Right atrium auricular region (tissue), 2 donors: ENCODE measurements around the gene ILF3. TPM values are rescaled to one million over a fixed set of nuclear protein-coding genes. Genes with fewer than 3 reads are reported as not detected.

Experiments
- DNase-seq: peaks from one replicate; pipeline ENCODE4 v3.0.0-alpha.2; 2019; ENCODE audit warnings: low spot score
- H3K27ac ChIP-seq, 2 donors: fragments of 200-600 bp; sonication (generic); 1 replicate in 1 of 2; 2 replicates in 1 of 2; pipeline ENCODE4 v1.5.1; 2016 to 2019
- H3K27me3 ChIP-seq, 2 donors: fragments of 200-600 bp; sonication (generic); one replicate each; pipeline versions ENCODE4 v1.5.1 to v1.6.0; 2017 to 2019
- H3K36me3 ChIP-seq: fragments of 200-600 bp; sonication (generic); one replicate; pipeline ENCODE4 v1.5.1; 2016
- H3K4me1 ChIP-seq, 2 donors: fragments of 200-600 bp; sonication (generic); one replicate each; pipeline versions ENCODE4 v1.5.1 to v1.6.0; 2017 to 2019
- H3K4me3 ChIP-seq, 2 donors: fragments of 200-600 bp; sonication (generic); 1 replicate in 1 of 2; 2 replicates in 1 of 2; pipeline ENCODE4 v1.5.1; 2017 to 2019; ENCODE audit warnings: mild to moderate bottlenecking in 1 of 2, moderate library complexity in 1 of 2
- H3K9me3 ChIP-seq, 2 donors: fragments of 200-600 bp; sonication (generic); one replicate each; pipeline ENCODE4 v1.5.1; 2019
- total RNA-seq, 2 donors: library from RNA; depleted of rRNA; stranded (reverse); fragments of >200 nt; gene quantifications; one replicate each; pipeline ENCODE4 v1.1.0, GENCODE V29; 2016
- TF ChIP-seq, protein P1 (sequence below), 2 donors: fragments of 200-600 bp; sonication (generic); IDR thresholded peaks; one replicate each; pipeline ENCODE4 v1.5.1; 2019; ENCODE audit warnings: antibody characterized with exemption in 2 of 2

ILF3 gene
- total RNA-seq, 2 donors from 2014 or later: 59.2 to 75.1 TPM

DNA sequence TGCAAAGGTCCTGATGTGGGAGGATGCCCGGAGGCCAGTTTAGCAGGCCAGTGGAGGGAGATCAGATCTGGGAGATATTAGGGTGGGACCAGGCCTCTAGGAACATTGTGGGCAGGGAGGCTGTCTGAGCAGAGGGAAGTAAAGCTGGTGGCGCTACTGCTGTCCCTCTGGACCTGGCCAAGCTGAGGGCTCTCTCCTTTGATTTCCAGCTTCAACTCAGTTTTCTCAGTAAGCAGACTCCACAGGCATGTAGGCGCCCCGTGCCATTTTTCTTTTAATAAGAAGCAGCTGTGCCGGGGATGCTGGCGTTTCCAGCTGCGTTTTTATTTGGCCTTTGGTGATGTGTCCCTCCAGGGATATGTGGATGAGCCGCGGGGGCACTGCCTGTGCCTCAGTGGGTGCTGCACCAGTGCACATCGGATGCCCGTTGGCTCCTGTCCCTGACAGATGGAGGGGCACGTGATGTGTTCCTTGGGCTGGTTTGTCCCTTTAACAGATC lies 70.5 kb downstream of the ILF3 start:
- H3K27ac ChIP-seq: peak overlapping the region; percentile 77 to 83
- H3K27me3 ChIP-seq: no peaks in the 10 kb centered on the region
- no peaks in the 10 kb centered on the region for H3K9me3 ChIP-seq
- TF ChIP-seq, protein P1, sequence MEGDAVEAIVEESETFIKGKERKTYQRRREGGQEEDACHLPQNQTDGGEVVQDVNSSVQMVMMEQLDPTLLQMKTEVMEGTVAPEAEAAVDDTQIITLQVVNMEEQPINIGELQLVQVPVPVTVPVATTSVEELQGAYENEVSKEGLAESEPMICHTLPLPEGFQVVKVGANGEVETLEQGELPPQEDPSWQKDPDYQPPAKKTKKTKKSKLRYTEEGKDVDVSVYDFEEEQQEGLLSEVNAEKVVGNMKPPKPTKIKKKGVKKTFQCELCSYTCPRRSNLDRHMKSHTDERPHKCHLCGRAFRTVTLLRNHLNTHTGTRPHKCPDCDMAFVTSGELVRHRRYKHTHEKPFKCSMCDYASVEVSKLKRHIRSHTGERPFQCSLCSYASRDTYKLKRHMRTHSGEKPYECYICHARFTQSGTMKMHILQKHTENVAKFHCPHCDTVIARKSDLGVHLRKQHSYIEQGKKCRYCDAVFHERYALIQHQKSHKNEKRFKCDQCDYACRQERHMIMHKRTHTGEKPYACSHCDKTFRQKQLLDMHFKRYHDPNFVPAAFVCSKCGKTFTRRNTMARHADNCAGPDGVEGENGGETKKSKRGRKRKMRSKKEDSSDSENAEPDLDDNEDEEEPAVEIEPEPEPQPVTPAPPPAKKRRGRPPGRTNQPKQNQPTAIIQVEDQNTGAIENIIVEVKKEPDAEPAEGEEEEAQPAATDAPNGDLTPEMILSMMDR (IDR thresholded peaks at IDR 0.05): no peak
- H3K4me3 ChIP-seq: no peak overlapping the region
- peaks cover 4% of the 10 kb centered on the region for H3K36me3 ChIP-seq
- DNase-seq: no peak
- H3K4me1 ChIP-seq: peaks cover 0 to 76% of the 10 kb centered on the region in 2 donors

DNA sequence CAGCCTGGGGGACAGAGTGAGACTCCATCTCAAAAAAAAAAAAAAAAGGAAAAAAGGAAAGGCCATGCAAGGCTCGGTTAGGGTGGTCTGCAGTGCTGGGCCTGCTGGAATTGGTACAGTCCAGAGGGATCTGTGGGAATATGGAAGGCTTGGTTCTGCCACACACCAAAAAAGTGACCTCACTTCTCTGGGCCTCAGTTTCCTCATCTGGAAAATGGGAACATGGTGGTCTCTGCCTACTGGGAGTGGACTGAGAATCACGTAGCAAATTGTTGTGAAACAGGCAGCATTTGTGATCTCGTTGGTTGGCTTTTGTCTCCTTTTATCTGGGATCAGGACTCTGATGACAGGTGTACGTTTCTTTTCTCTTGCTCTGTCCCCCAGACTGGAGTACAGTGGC lies 71.3 kb downstream of the ILF3 start:
- no peak overlapping the region for H3K4me3 ChIP-seq
- H3K27me3 ChIP-seq: no peaks in the 10 kb centered on the region
- TF ChIP-seq, protein P1 (IDR thresholded peaks at IDR 0.05): no peak
- H3K27ac ChIP-seq: peak overlapping the region; percentile 77 to 83
- no peaks in the 10 kb centered on the region for H3K9me3 ChIP-seq
- no peak for DNase-seq
- peaks cover 4% of the 10 kb centered on the region for H3K36me3 ChIP-seq
- peaks cover 0 to 75% of the 10 kb centered on the region in 2 donors for H3K4me1 ChIP-seq

DNA sequence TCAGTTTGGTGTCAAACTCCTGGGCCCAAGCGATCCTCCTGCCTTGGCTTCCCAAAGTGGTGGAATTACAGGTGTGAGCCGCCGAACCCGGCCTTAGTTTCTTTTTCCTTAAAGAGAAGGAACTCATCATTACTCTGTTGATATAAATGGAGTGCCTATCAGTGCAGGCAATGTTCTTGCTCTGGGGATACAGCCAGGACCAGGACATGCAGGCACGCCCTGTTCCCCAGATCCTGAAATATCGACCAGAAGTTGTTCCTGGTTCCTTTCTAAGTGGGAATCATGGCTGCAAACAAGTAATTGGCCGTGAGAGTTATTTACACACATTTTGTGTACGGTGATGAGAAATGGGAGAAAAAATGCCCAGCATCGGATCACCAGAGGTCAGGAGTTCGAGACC lies 72.1 kb downstream of the ILF3 start:
- peaks cover 0 to 75% of the 10 kb centered on the region in 2 donors for H3K4me1 ChIP-seq
- H3K36me3 ChIP-seq: no peaks in the 10 kb centered on the region
- H3K9me3 ChIP-seq: no peaks in the 10 kb centered on the region
- no peaks in the 10 kb centered on the region for H3K27me3 ChIP-seq
- peak overlapping the region; percentile 77 to 83 for H3K27ac ChIP-seq
- DNase-seq: no peak
- no peak overlapping the region for H3K4me3 ChIP-seq
- TF ChIP-seq, protein P1 (IDR thresholded peaks at IDR 0.05): no peak

DNA sequence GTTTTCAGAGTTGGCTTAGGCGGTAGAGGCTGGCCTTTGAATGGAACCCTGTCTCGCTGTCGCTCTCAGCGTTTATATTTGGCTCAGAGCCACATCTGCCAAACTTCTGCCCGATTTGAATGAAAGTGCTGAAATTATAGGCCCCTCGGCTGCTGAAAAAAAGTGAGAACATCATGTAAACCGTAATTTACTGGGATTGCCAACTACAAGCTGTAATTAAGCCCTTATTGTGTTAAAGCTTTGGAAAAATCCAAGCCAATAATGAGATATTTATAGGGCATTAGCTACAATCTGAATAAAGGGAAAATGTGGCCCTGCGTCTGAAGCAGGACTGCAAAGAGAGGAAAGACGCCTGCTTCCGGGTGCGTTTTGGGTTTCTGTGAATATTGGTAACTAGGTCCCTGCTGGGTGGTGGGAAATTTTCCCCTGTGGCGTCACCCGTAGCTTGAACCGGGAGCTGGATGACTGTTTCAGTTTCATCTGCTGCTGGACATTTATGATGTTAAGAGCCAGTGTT lies 73.6 kb downstream of the ILF3 start:
- Histone ChIP-seq H3K27ac (peak overlapping the region; percentile 77 to 83), H3K9me3 (no peaks in the 10 kb centered on the region), H3K36me3 (no peaks in the 10 kb centered on the region), H3K4me1 (peaks cover 0 to 79% of the 10 kb centered on the region in 2 donors), H3K27me3 (no peaks in the 10 kb centered on the region), H3K4me3 (no peak overlapping the region)
- DNase-seq: no peak
- TF ChIP-seq, protein P1 (IDR thresholded peaks at IDR 0.05): no peak

DNA sequence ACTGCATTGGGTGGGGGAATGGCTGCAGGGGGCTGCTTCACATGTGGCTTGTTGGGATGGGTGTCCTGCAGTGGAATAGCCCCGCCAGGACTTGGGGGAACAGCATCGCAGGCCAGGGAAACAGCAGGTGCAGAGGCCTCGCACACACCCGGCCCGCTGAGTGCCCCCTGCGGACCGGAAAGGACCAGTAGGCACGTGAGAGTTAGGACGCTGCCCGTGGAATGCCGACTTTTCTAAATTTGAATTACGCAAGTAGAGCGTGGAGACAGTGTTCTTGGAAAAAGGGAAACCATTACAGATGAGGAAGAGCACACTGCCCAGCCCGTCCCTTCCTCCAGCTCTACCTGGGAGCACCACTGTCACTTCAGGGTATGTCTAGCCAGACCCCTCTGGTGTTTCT lies 75.3 kb downstream of the ILF3 start:
- Histone ChIP-seq H3K9me3 (no peaks in the 10 kb centered on the region), H3K27me3 (no peaks in the 10 kb centered on the region), H3K4me1 (peaks cover 0 to 76% of the 10 kb centered on the region in 2 donors), H3K4me3 (no peak overlapping the region), H3K36me3 (no peaks in the 10 kb centered on the region), H3K27ac (peak overlapping the region; percentile 63 to 68)
- no peak for DNase-seq
- TF ChIP-seq, protein P1 (IDR thresholded peaks at IDR 0.05): no peak

DNA sequence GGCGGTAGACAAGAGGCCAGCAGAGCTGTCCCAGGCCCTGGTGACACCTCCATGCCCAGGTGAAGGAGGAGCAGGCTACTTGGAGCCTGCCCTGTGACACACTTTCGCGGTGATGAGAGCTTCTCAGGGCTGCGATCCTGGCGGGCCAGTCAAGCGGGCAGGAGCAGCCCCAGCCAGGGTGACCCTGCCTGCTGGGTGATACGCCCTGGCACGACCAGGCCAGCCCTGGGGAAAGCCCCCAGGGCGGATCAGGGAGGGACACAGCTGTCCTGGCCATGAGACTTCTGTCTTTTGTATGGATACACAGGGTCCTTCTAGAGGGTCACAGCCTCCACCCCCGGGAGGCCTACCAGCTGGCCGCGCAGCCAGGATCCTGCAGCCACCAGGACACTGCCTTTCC lies 76.8 kb downstream of the ILF3 start:
- no peak for DNase-seq
- Histone ChIP-seq H3K9me3 (no peaks in the 10 kb centered on the region), H3K4me3 (no peak overlapping the region), H3K27me3 (no peaks in the 10 kb centered on the region), H3K36me3 (no peaks in the 10 kb centered on the region), H3K27ac (peak overlapping the region; percentile 63 to 68), H3K4me1 (peaks cover 0 to 62% of the 10 kb centered on the region in 2 donors)
- TF ChIP-seq, protein P1 (IDR thresholded peaks at IDR 0.05): no peak
